ENCODE data around the gene FXYD7. TPM values are rescaled to one million over a fixed set of nuclear protein-coding genes. Genes with fewer than 3 reads are reported as not detected.
A peak's percentile ranks its signal among the peaks of the same experiment; 100 is the strongest.
"Not testable (repeated sequence)": the region's sequence is repeated elsewhere in the genome, so short reads cannot be mapped to it uniquely, and the experiment has no call there.

The FXYD7 gene
- total RNA-seq, 1 experiment from 2014 or later, result 1.3 TPM

- H3K4me3 ChIP-seq (ENCODE audit: insufficient read depth, low read depth, low read length); DNase-seq; H3K27me3 ChIP-seq (ENCODE audit: control insufficient read depth, insufficient read depth, low read length); H3K36me3 ChIP-seq (replicated peaks; ENCODE audit: control insufficient read depth, insufficient read depth, low read length): not testable (repeated sequence)
Observed at GRCh38 chr19:35129724-35130274, 13.3 kb upstream of the FXYD7 start.

- no peak overlapping the region for H3K4me3 ChIP-seq (ENCODE audit: insufficient read depth, low read depth, low read length)
- DNase-seq, result no peak
- H3K36me3 ChIP-seq (replicated peaks; ENCODE audit: control insufficient read depth, insufficient read depth, low read length), result no peaks in the 10 kb centered on the region
- no peaks in the 10 kb centered on the region for H3K27me3 ChIP-seq (ENCODE audit: control insufficient read depth, insufficient read depth, low read length)
Observed at GRCh38 chr19:35130761-35131720, 12.0 kb upstream of the FXYD7 start.

GRCh38 chr19:35132254-35132653, 10.8 kb upstream of the FXYD7 start:
- Histone ChIP-seq H3K27me3 (ENCODE audit: control insufficient read depth, insufficient read depth, low read length) (no peaks in the 10 kb centered on the region), H3K36me3 (replicated peaks; ENCODE audit: control insufficient read depth, insufficient read depth, low read length) (no peaks in the 10 kb centered on the region), H3K4me3 (ENCODE audit: insufficient read depth, low read depth, low read length) (no peak overlapping the region)
- DNase-seq, result no peak

- H3K27me3 ChIP-seq (ENCODE audit: control insufficient read depth, insufficient read depth, low read length), result no peaks in the 10 kb centered on the region
- no peaks in the 10 kb centered on the region for H3K36me3 ChIP-seq (replicated peaks; ENCODE audit: control insufficient read depth, insufficient read depth, low read length)
- H3K4me3 ChIP-seq (ENCODE audit: insufficient read depth, low read depth, low read length), result no peak overlapping the region
- no peak for DNase-seq
Observed at GRCh38 chr19:35133826-35134225, 9.2 kb upstream of the FXYD7 start.

GRCh38 chr19:35134601-35135242, 8.3 kb upstream of the FXYD7 start, which contains the start of gene LGI4:
TSS of gene LGI4 (minus strand) at chr19:35135059. CDS start at chr19:35134680, 379 bp downstream.
- Histone ChIP-seq H3K36me3 (replicated peaks; ENCODE audit: control insufficient read depth, insufficient read depth, low read length) (no peaks in the 10 kb centered on the region), H3K4me3 (ENCODE audit: insufficient read depth, low read depth, low read length) (peak within 1 kb of the TSS; percentile 16), H3K27me3 (ENCODE audit: control insufficient read depth, insufficient read depth, low read length) (no peaks in the 10 kb centered on the region)
- DNase-seq, result peak; percentile 81

- DNase-seq, result peak; percentile 99
- Histone ChIP-seq H3K27me3 (ENCODE audit: control insufficient read depth, insufficient read depth, low read length) (0 out of 2 replicates have a peak, but pooled peaks cover 2% of the 10 kb centered on the region), H3K4me3 (ENCODE audit: insufficient read depth, low read depth, low read length) (peak overlapping the region; percentile 16), H3K36me3 (replicated peaks; ENCODE audit: control insufficient read depth, insufficient read depth, low read length) (no peaks in the 10 kb centered on the region)
Observed at GRCh38 chr19:35135389-35135909, 7.6 kb upstream of the FXYD7 start.

- peak; percentile 20 for DNase-seq
- H3K36me3 ChIP-seq (replicated peaks; ENCODE audit: control insufficient read depth, insufficient read depth, low read length), result no peaks in the 10 kb centered on the region
- H3K27me3 ChIP-seq (ENCODE audit: control insufficient read depth, insufficient read depth, low read length), result peaks cover 3% of the 10 kb centered on the region; the same call in 1 of the 2 replicates
- no peak overlapping the region for H3K4me3 ChIP-seq (ENCODE audit: insufficient read depth, low read depth, low read length)
Observed at GRCh38 chr19:35136231-35136630, 6.8 kb upstream of the FXYD7 start.

GRCh38 chr19:35136977-35137702, 5.9 kb upstream of the FXYD7 start:
- peaks cover 9% of the 10 kb centered on the region for H3K27me3 ChIP-seq (ENCODE audit: control insufficient read depth, insufficient read depth, low read length)
- H3K4me3 ChIP-seq (ENCODE audit: insufficient read depth, low read depth, low read length), result no peak overlapping the region
- no peak for DNase-seq
- H3K36me3 ChIP-seq (replicated peaks; ENCODE audit: control insufficient read depth, insufficient read depth, low read length), result no peaks in the 10 kb centered on the region

- peaks cover 12% of the 10 kb centered on the region for H3K27me3 ChIP-seq (ENCODE audit: control insufficient read depth, insufficient read depth, low read length)
- H3K36me3 ChIP-seq (replicated peaks; ENCODE audit: control insufficient read depth, insufficient read depth, low read length), result no peaks in the 10 kb centered on the region
- H3K4me3 ChIP-seq (ENCODE audit: insufficient read depth, low read depth, low read length), result no peak within 1 kb of the TSS
- DNase-seq, result peak; percentile 63
Observed at GRCh38 chr19:35138305-35138892, 4.7 kb upstream of the FXYD7 start, which contains the start of gene FXYD1. TSS of gene FXYD1 (plus strand) at chr19:35138824. CDS start at chr19:35140080, 1,256 bp downstream.

- no peaks in the 10 kb centered on the region for H3K36me3 ChIP-seq (replicated peaks; ENCODE audit: control insufficient read depth, insufficient read depth, low read length)
- DNase-seq, result peak; percentile 59
- H3K4me3 ChIP-seq (ENCODE audit: insufficient read depth, low read depth, low read length), result no peak overlapping the region
- H3K27me3 ChIP-seq (ENCODE audit: control insufficient read depth, insufficient read depth, low read length), result peaks cover 27% of the 10 kb centered on the region
Observed at GRCh38 chr19:35140207-35140961, 2.7 kb upstream of the FXYD7 start.

- H3K4me3 ChIP-seq (ENCODE audit: insufficient read depth, low read depth, low read length), result peak overlapping the region; percentile 64
- DNase-seq, result peak; percentile 100
- H3K36me3 ChIP-seq (replicated peaks; ENCODE audit: control insufficient read depth, insufficient read depth, low read length), result no peaks in the 10 kb centered on the region
- H3K27me3 ChIP-seq (ENCODE audit: control insufficient read depth, insufficient read depth, low read length), result peaks cover 27% of the 10 kb centered on the region
Observed at GRCh38 chr19:35140962-35141836, 1.9 kb upstream of the FXYD7 start.

- peak; percentile 88 for DNase-seq
- peaks cover 27% of the 10 kb centered on the region for H3K27me3 ChIP-seq (ENCODE audit: control insufficient read depth, insufficient read depth, low read length)
- H3K4me3 ChIP-seq (ENCODE audit: insufficient read depth, low read depth, low read length), result peak overlapping the region; percentile 64
- no peaks in the 10 kb centered on the region for H3K36me3 ChIP-seq (replicated peaks; ENCODE audit: control insufficient read depth, insufficient read depth, low read length)
Observed at GRCh38 chr19:35141837-35142605, 1.0 kb upstream of the FXYD7 start.
